ENCODE data around the gene DPPA2. TPM values are rescaled to one million over a fixed set of nuclear protein-coding genes. Genes with fewer than 3 reads are reported as not detected.

The DPPA2 gene
- total and polyA plus RNA-seq, 2 of the 8 experiments (the other 6 are each of a cell fraction or from before 2014, with no cell fraction given) = 7.8 to 12.6 TPM

GRCh38 chr3:109325109-109325508, 8.8 kb upstream of the DPPA2 start:
- peak in 1 of 2 experiments; percentile 68 for DNase-seq (ENCODE audit: low read depth in 1 of 2, low spot score in 2 of 2)
- FAIRE-seq = peak; percentile 48
- TF ChIP-seq NRF1 (IDR thresholded peaks at IDR 0.05; ENCODE audit: low read depth, low read length) = no peak
- peak; percentile 83 for TF ChIP-seq POLR2AphosphoS5 (IDR thresholded peaks at IDR 0.05; ENCODE audit: low read depth, low read length)
- TF ChIP-seq EGR1 (IDR thresholded peaks at IDR 0.05; ENCODE audit: borderline replicate concordance, low read depth, low read length) = no peak
- no peak for TF ChIP-seq EP300 (IDR thresholded peaks at IDR 0.05; ENCODE audit: borderline replicate concordance in 1 of 2, low read depth in 2 of 2, low read length in 2 of 2)
- TF ChIP-seq SRF (IDR thresholded peaks at IDR 0.05; ENCODE audit: low read depth, low read length) = no peak
- no peak for TF ChIP-seq SUZ12 (IDR thresholded peaks at IDR 0.05; ENCODE audit: low read length)
- peak in 1 of 2 experiments; percentile 67; a peak in 1 of 3 replicates for TF ChIP-seq POLR2A (IDR thresholded peaks at IDR 0.05; ENCODE audit: control extremely low read depth in 1 of 2, low read depth in 2 of 2, low read length in 2 of 2)
- no peak for TF ChIP-seq SAP30 (IDR thresholded peaks at IDR 0.05; ENCODE audit: insufficient read depth, insufficient replicate concordance, low read length)
- TF ChIP-seq KDM1A (IDR thresholded peaks at IDR 0.05; ENCODE audit: borderline replicate concordance, low read length) = no peak
- no peak for TF ChIP-seq ATF3 (IDR thresholded peaks at IDR 0.05; ENCODE audit: insufficient read depth, low read depth, low read length)
- no peak for TF ChIP-seq SP2 (IDR thresholded peaks at IDR 0.05; ENCODE audit: low read length)
- TF ChIP-seq BCL11A (IDR thresholded peaks at IDR 0.05; ENCODE audit: low read depth in 2 of 2, low read length in 2 of 2) = no peak
- no peak for TF ChIP-seq ZNF274 (IDR thresholded peaks at IDR 0.05; ENCODE audit: borderline replicate concordance, extremely low read depth, low read length)

More at GRCh38 chr3:109325109-109325508, 8.8 kb upstream of the DPPA2 start:
- no peaks in the 10 kb centered on the region for H3K23me2 ChIP-seq (ENCODE audit: low read depth, low read length)
- peaks cover 13 to 47% (median 30%) of the 10 kb centered on the region in 4 experiments for H3K36me3 ChIP-seq (ENCODE audit: control insufficient read depth in 2 of 4, insufficient read depth in 4 of 4, low read length in 3 of 4)
- H3K9ac ChIP-seq (replicated peaks in 1 of 4; ENCODE audit: extremely low read depth in 1 of 4, low read depth in 3 of 4, low read length in 3 of 4) = no peak overlapping the region
- no peaks in the 10 kb centered on the region for H3K27me3 ChIP-seq (replicated peaks in 1 of 4; ENCODE audit: control insufficient read depth in 3 of 4, extremely low read depth in 1 of 4, insufficient read depth in 3 of 4, low read length in 3 of 4)
- no peak overlapping the region for H3K4me3 ChIP-seq (ENCODE audit: extremely low read depth in 1 of 4, insufficient read depth in 2 of 4, low read depth in 3 of 4, low read length in 4 of 4)
- no peak overlapping the region for H2AFZ ChIP-seq (ENCODE audit: low read length)
- H3K79me1 ChIP-seq (ENCODE audit: low read depth, low read length) = no peaks in the 10 kb centered on the region; the same call in 1 of the 2 replicates
- ChIA-PET CTCF (ENCODE audit: partially characterized antibody) (interaction anchor here (1.0 to 1.3 kb wide), 2 partner anchors 58 to 72 kb away, joined by 3 read pairs; no protein-coding TSS in a partner anchor), POLR2A (ENCODE audit: partially characterized antibody) (interaction anchor here (0.7 to 37.7 kb wide), 13 partner anchors 6 to 76 kb away, joined by 3 to 681 read pairs (median 4); partner anchors contain the start of genes DPPA2 and DPPA4)
- no peak overlapping the region for H2BK20ac ChIP-seq (ENCODE audit: low read length)
- no peak overlapping the region for H3K4ac ChIP-seq (replicated peaks; ENCODE audit: insufficient read length, low read depth, low read length)
- no peak overlapping the region for H2BK120ac ChIP-seq (replicated peaks; ENCODE audit: low read depth, low read length)
- peaks cover 0 to 19% of the 10 kb centered on the region in 2 experiments; a peak in 2 of 4 replicates for H3K79me2 ChIP-seq (ENCODE audit: control insufficient read depth in 1 of 2, insufficient read depth in 2 of 2, low read length in 2 of 2)
- H4K8ac ChIP-seq (ENCODE audit: extremely low read depth, insufficient read depth, low read length) = peak overlapping the region; percentile 86
- H2BK12ac ChIP-seq (ENCODE audit: low read depth, low read length) = no peak overlapping the region
- H4K20me1 ChIP-seq (replicated peaks in 1 of 2; ENCODE audit: control insufficient read depth in 1 of 2, insufficient read depth in 2 of 2, low read length in 2 of 2) = peaks cover 9 to 20% of the 10 kb centered on the region in 2 experiments
- no peak overlapping the region for H3K56ac ChIP-seq (replicated peaks; ENCODE audit: insufficient read length, low read depth, low read length)
- no peak overlapping the region for H3K27ac ChIP-seq (ENCODE audit: low read depth, low read length)
- H3K14ac ChIP-seq (ENCODE audit: insufficient read length) = no peak overlapping the region
- H2BK5ac ChIP-seq (ENCODE audit: low read depth, low read length) = no peak overlapping the region
- H3K23ac ChIP-seq (ENCODE audit: insufficient read length) = no peak overlapping the region
- no peak overlapping the region for H2AK5ac ChIP-seq (ENCODE audit: low read depth, low read length)
- no peak overlapping the region for H3K18ac ChIP-seq (ENCODE audit: extremely low read depth, low read length)
- H4K91ac ChIP-seq (replicated peaks; ENCODE audit: insufficient read length, low read length) = no peak overlapping the region
- H2BK15ac ChIP-seq (ENCODE audit: low read length) = no peak overlapping the region
- H3K9me3 ChIP-seq (ENCODE audit: insufficient read depth in 2 of 2, low read depth in 1 of 2, low read length in 1 of 2) = no peaks in the 10 kb centered on the region
- 65% methylated on average over 5 of the region's 5 CpGs; no CpG with 5 or more reads in 1 of the 2 experiments for WGBS, 2 experiments (ENCODE audit: extremely low coverage in 1 of 2, insufficient coverage in 1 of 2, insufficient read length in 1 of 2, insufficient replicate concordance in 2 of 2, low coverage in 1 of 2, low lambda C conversion rate in 2 of 2, missing lambda C conversion rate in 1 of 2)
- no peaks in the 10 kb centered on the region; a peak in 1 of 7 replicates for H3K4me1 ChIP-seq (replicated peaks in 1 of 4; ENCODE audit: control insufficient read depth in 3 of 4, insufficient read depth in 4 of 4, low read length in 3 of 4)
- no peak overlapping the region for H4K5ac ChIP-seq (ENCODE audit: insufficient read length, low read depth, low read length)
- no peak overlapping the region for H3K4me2 ChIP-seq (ENCODE audit: insufficient read depth in 1 of 2, low read depth in 2 of 2, low read length in 2 of 2)
